ENCODE measurements around the gene SLC4A1. TPM values are rescaled to one million over a fixed set of nuclear protein-coding genes. Genes with fewer than 3 reads are reported as not detected.

The SLC4A1 gene
- total and polyA plus RNA-seq, 2 experiments from 2014 or later, result not detected

DNA sequence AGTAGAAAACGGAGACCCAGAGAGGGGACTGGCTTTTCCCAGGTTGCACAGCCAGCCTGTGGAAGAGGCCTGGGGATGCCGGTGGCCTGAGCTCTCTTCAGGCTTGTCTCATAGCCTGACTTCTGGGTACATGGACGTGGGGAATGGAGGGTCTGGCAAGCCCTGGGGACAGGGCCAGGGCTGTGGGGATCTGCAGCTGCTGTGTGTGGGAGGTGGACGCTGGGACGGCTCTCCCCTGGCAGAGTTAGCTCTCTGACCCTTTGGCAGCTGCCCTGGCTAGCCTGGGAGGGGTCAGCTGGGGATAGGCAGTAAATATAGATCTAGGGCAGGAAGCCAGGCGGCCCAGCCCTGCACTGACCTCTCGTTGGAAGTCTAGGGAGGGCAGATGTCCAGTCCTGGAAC, 20.5 kb downstream of the SLC4A1 start:
- Histone ChIP-seq H3K9me2 (ENCODE audit: insufficient read depth) (no peaks in the 10 kb centered on the region), H3K4me1 (ENCODE audit: insufficient read depth) (peaks cover 14% of the 10 kb centered on the region; the same call in 1 of the 2 replicates), H3K27me3 (ENCODE audit: insufficient read depth) (no peaks in the 10 kb centered on the region), H3K4me2 (no peak overlapping the region), H3K79me2 (replicated peaks; ENCODE audit: insufficient read depth) (no peaks in the 10 kb centered on the region), H3K36me3 (ENCODE audit: insufficient read depth) (no peaks in the 10 kb centered on the region), H3K4me3 (no peak overlapping the region), H3F3A (replicated peaks; ENCODE audit: low read depth) (0 out of 2 replicates have a peak, but pooled peaks cover 4% of the 10 kb centered on the region), H2AFZ (peak overlapping the region; percentile 96), H3K27ac (ENCODE audit: low read depth) (no peak overlapping the region), H4K20me1 (replicated peaks; ENCODE audit: insufficient read depth) (no peaks in the 10 kb centered on the region)
- no peak for TF ChIP-seq STAT1 (IDR thresholded peaks at IDR 0.05; ENCODE audit: unreplicated experiment)
- no peak for TF ChIP-seq ZNF331 (CRISPR knock-in tag; IDR thresholded peaks at IDR 0.05; ENCODE audit: low read depth)
- TF ChIP-seq EZH2phosphoT487 (IDR thresholded peaks at IDR 0.05; ENCODE audit: unreplicated experiment), result no peak
- TF ChIP-seq, protein P1, sequence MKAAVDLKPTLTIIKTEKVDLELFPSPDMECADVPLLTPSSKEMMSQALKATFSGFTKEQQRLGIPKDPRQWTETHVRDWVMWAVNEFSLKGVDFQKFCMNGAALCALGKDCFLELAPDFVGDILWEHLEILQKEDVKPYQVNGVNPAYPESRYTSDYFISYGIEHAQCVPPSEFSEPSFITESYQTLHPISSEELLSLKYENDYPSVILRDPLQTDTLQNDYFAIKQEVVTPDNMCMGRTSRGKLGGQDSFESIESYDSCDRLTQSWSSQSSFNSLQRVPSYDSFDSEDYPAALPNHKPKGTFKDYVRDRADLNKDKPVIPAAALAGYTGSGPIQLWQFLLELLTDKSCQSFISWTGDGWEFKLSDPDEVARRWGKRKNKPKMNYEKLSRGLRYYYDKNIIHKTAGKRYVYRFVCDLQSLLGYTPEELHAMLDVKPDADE (IDR thresholded peaks at IDR 0.05), result no peak
- H3K4me3 Mint-ChIP-seq, result no peak overlapping the region
- no peaks in the 10 kb centered on the region for H3K9me3 Mint-ChIP-seq
- DNase-seq (ENCODE audit: low spot score), result no peak
- peaks cover 21% of the 10 kb centered on the region for H3K4me1 Mint-ChIP-seq
- H3K27me3 Mint-ChIP-seq (ENCODE audit: insufficient read depth, low read depth, poor library complexity), result peaks cover 22% of the 10 kb centered on the region
- no peaks in the 10 kb centered on the region for H3K36me3 Mint-ChIP-seq (ENCODE audit: low read depth)
- no peak for ATAC-seq
- H3K27ac Mint-ChIP-seq, result no peak overlapping the region

DNA sequence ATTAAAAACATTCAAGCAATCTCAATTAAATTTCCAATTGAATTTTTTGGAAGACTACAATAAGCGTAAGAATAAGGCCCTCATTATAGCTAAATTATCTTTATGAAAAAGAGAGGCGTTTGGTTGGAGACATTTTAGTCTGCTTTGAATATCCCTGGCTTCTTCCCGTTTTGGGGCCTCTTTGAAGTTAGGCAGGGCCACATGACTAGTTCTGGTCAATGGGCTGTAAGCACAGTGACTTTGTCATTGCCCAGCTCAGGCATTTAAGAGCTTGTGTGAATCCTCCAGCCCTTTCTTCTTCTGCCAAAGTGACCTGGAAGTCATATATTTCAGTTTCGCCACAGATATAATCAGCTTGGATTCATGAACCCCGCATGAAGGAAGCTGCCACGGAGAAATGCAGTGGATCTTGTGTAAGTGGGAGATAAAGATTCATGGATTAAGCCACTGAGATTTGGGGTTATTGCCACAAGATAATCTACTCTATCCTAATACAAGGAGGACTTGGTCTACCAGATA, 26.8 kb downstream of the SLC4A1 start:
- Mint-ChIP-seq H3K36me3 (ENCODE audit: low read depth) (peaks cover 6% of the 10 kb centered on the region; the same call in 1 of the 3 replicates), H3K4me3 (no peak overlapping the region), H3K27ac (no peak overlapping the region), H3K27me3 (ENCODE audit: insufficient read depth, low read depth, poor library complexity) (peaks cover 12% of the 10 kb centered on the region), H3K9me3 (peaks cover 14% of the 10 kb centered on the region; the same call in 2 of the 3 replicates), H3K4me1 (peaks cover 7% of the 10 kb centered on the region)
- H3F3A ChIP-seq (replicated peaks; ENCODE audit: low read depth), result no peaks in the 10 kb centered on the region
- DNase-seq (ENCODE audit: low spot score), result no peak
- H3K4me2 ChIP-seq, result no peak overlapping the region
- no peaks in the 10 kb centered on the region for H3K36me3 ChIP-seq (ENCODE audit: insufficient read depth)
- H3K79me2 ChIP-seq (replicated peaks; ENCODE audit: insufficient read depth), result no peaks in the 10 kb centered on the region
- H3K27ac ChIP-seq (ENCODE audit: low read depth), result no peak overlapping the region
- H3K4me1 ChIP-seq (ENCODE audit: insufficient read depth), result peaks cover 4% of the 10 kb centered on the region; the same call in 1 of the 2 replicates
- H2AFZ ChIP-seq, result peak overlapping the region; percentile 16; the same call in 1 of the 2 replicates
- no peaks in the 10 kb centered on the region for H3K27me3 ChIP-seq (ENCODE audit: insufficient read depth)
- H3K9me2 ChIP-seq (ENCODE audit: insufficient read depth), result no peaks in the 10 kb centered on the region
- no peaks in the 10 kb centered on the region for H4K20me1 ChIP-seq (replicated peaks; ENCODE audit: insufficient read depth)
- ATAC-seq, result no peak; the same call in 2 of the 3 replicates
- no peak overlapping the region for H3K4me3 ChIP-seq
- TF ChIP-seq JUNB (IDR thresholded peaks at IDR 0.05; ENCODE audit: unreplicated experiment) (no peak), CREB1 (CRISPR knock-in tag; IDR thresholded peaks at IDR 0.05; ENCODE audit: low read depth) (no peak), STAT1 (IDR thresholded peaks at IDR 0.05; ENCODE audit: unreplicated experiment) (no peak), ZNF331 (CRISPR knock-in tag; IDR thresholded peaks at IDR 0.05; ENCODE audit: low read depth) (no peak), REST (IDR thresholded peaks at IDR 0.05; ENCODE audit: unreplicated experiment) (no peak), EZH2phosphoT487 (IDR thresholded peaks at IDR 0.05; ENCODE audit: unreplicated experiment) (no peak), POLR2AphosphoS5 (IDR thresholded peaks at IDR 0.05; ENCODE audit: low read depth) (no peak), NANOG (IDR thresholded peaks at IDR 0.05; ENCODE audit: borderline replicate concordance) (no peak), EZH2 (IDR thresholded peaks at IDR 0.05; ENCODE audit: low read depth, unreplicated experiment) (no peak)
- TF ChIP-seq, protein P2, sequence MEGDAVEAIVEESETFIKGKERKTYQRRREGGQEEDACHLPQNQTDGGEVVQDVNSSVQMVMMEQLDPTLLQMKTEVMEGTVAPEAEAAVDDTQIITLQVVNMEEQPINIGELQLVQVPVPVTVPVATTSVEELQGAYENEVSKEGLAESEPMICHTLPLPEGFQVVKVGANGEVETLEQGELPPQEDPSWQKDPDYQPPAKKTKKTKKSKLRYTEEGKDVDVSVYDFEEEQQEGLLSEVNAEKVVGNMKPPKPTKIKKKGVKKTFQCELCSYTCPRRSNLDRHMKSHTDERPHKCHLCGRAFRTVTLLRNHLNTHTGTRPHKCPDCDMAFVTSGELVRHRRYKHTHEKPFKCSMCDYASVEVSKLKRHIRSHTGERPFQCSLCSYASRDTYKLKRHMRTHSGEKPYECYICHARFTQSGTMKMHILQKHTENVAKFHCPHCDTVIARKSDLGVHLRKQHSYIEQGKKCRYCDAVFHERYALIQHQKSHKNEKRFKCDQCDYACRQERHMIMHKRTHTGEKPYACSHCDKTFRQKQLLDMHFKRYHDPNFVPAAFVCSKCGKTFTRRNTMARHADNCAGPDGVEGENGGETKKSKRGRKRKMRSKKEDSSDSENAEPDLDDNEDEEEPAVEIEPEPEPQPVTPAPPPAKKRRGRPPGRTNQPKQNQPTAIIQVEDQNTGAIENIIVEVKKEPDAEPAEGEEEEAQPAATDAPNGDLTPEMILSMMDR (conservative IDR thresholded peaks at IDR 0.05; ENCODE audit: low read depth in 2 of 2), result no peak
- TF ChIP-seq, protein P1 (IDR thresholded peaks at IDR 0.05), result no peak

Data from GM23338 (cell line).